Measurements from ENCODE around the gene TSEN2. TPM values are rescaled to one million over a fixed set of nuclear protein-coding genes. Genes with fewer than 3 reads are reported as not detected.
"Not testable (repeated sequence)": the region's sequence is repeated elsewhere in the genome, so short reads cannot be mapped to it uniquely, and the experiment has no call there.

The TSEN2 gene
- total and polyA plus RNA-seq, 9 of the 15 experiments (the other 6 are each of a cell fraction or from before 2014, with no cell fraction given), result 38.5 to 76.3 (median 46.6) TPM

- ATAC-seq; H3K4me3 ChIP-seq; FAIRE-seq; H3K9me1 ChIP-seq (ENCODE audit: control insufficient read depth, insufficient read depth, low read length); H3K9me3 ChIP-seq (replicated peaks; ENCODE audit: control insufficient read depth, insufficient read depth, low read depth, low read length); in situ Hi-C loops (cut with MboI); H3K27ac ChIP-seq (ENCODE audit: extremely low read depth, low read depth, low read length); DNase-seq (ENCODE audit: extremely low read depth in 1 of 4, low spot score in 3 of 4); H2AFZ ChIP-seq (ENCODE audit: low read depth, low read length); BruUV-seq (replicated peaks); H4K20me1 ChIP-seq (replicated peaks; ENCODE audit: control insufficient read depth, insufficient read depth, low read length); H3K36me3 ChIP-seq (ENCODE audit: control insufficient read depth, insufficient read depth, low read length); CTCF ChIA-PET (ENCODE audit: low intra/inter-chr PET ratio); H3K4me1 ChIP-seq (replicated peaks in 1 of 2; ENCODE audit: control insufficient read depth in 2 of 2, insufficient read depth in 2 of 2, low read length in 2 of 2); H3K4me2 ChIP-seq (ENCODE audit: insufficient read depth, low read length); H3K79me2 ChIP-seq (ENCODE audit: control insufficient read depth, insufficient read depth, low read length); H3K9ac ChIP-seq (ENCODE audit: insufficient read depth in 1 of 2, low read depth in 2 of 2, low read length in 2 of 2); intact Hi-C loops (cut with micrococcal nuclease): not testable (repeated sequence)
- POLR2A ChIA-PET, result interaction anchor here (0.7 kb wide), 1 partner anchor 24 kb away, joined by 3 read pairs; no protein-coding TSS in a partner anchor
- WGBS (ENCODE audit: insufficient coverage, low coverage, missing lambda C conversion rate), result 1% methylated on average over 4 of the region's 4 CpGs
- peaks cover 23 to 70% of the 10 kb centered on the region in 2 experiments for H3K27me3 ChIP-seq (ENCODE audit: control insufficient read depth in 2 of 2, insufficient read depth in 2 of 2, low read length in 2 of 2)
Observed at GRCh38 chr3:12457380-12457779, 26.9 kb upstream of the TSEN2 start.

- POLR2A ChIA-PET, result no interaction called here
- H3K9me3 ChIP-seq (replicated peaks; ENCODE audit: control insufficient read depth, insufficient read depth, low read depth, low read length), result no peaks in the 10 kb centered on the region
- no peaks in the 10 kb centered on the region for H3K79me2 ChIP-seq (ENCODE audit: control insufficient read depth, insufficient read depth, low read length)
- in situ Hi-C loops (cut with MboI), result no loop called here
- H3K4me2 ChIP-seq (ENCODE audit: insufficient read depth, low read length), result no peak overlapping the region
- ATAC-seq (no peak), DNase-seq (ENCODE audit: extremely low read depth in 1 of 4, low spot score in 3 of 4) (no peak), FAIRE-seq (no peak)
- H3K9ac ChIP-seq (ENCODE audit: insufficient read depth in 1 of 2, low read depth in 2 of 2, low read length in 2 of 2), result no peak overlapping the region
- no peak for TF ChIP-seq RBM22 (IDR thresholded peaks at IDR 0.05; ENCODE audit: low read depth, low read length, poor library complexity, severe bottlenecking)
- 0 out of 2 replicates have a peak, but pooled peaks cover 5% of the 10 kb centered on the region for H4K20me1 ChIP-seq (replicated peaks; ENCODE audit: control insufficient read depth, insufficient read depth, low read length)
- no peaks in the 10 kb centered on the region for H3K36me3 ChIP-seq (ENCODE audit: control insufficient read depth, insufficient read depth, low read length)
- H3K9me1 ChIP-seq (ENCODE audit: control insufficient read depth, insufficient read depth, low read length), result no peaks in the 10 kb centered on the region
- 0 out of 5 replicates have a peak, but pooled peaks cover 0 to 3% of the 10 kb centered on the region in 2 experiments for H3K4me1 ChIP-seq (replicated peaks in 1 of 2; ENCODE audit: control insufficient read depth in 2 of 2, insufficient read depth in 2 of 2, low read length in 2 of 2)
- peaks cover 34 to 77% of the 10 kb centered on the region in 2 experiments for H3K27me3 ChIP-seq (ENCODE audit: control insufficient read depth in 2 of 2, insufficient read depth in 2 of 2, low read length in 2 of 2)
- WGBS (ENCODE audit: insufficient coverage, low coverage, missing lambda C conversion rate), result 0% methylated on average over 8 of the region's 8 CpGs
- CTCF ChIA-PET (ENCODE audit: low intra/inter-chr PET ratio), result no interaction called here
- H3K27ac ChIP-seq (ENCODE audit: extremely low read depth, low read depth, low read length), result no peak overlapping the region
- BruUV-seq (replicated peaks), result no TSS peak
- intact Hi-C loops (cut with micrococcal nuclease), result no loop called here
- H2AFZ ChIP-seq (ENCODE audit: low read depth, low read length), result no peak overlapping the region
- no peak overlapping the region for H3K4me3 ChIP-seq
Observed at GRCh38 chr3:12458901-12459300, 25.4 kb upstream of the TSEN2 start.

Data from K562 (cell line).